CD1c-positive myeloid dendritic cell (primary cell): Measurements from ENCODE around the gene SLC25A43.

Experiments
- DNase-seq: peaks from one replicate; pipeline ENCODE4 v3.0.0-alpha.2; 2016; ENCODE audit errors: extremely low spot score

Gene SLC25A43

GRCh38 chrX:119495734-119496726, 96.9 kb downstream of the SLC25A43 start:
- DNase-seq: no peak

GRCh38 chrX:119497185-119497584, 98.0 kb downstream of the SLC25A43 start:
- peak; percentile 12 for DNase-seq

- no peak for DNase-seq
These were observed 101.1 kb downstream of the SLC25A43 start for GRCh38 chrX:119500061-119500800.

GRCh38 chrX:119501511-119502148, 102.5 kb downstream of the SLC25A43 start:
- DNase-seq: no peak

GRCh38 chrX:119502727-119503483, 103.8 kb downstream of the SLC25A43 start:
- DNase-seq: peak; percentile 12

GRCh38 chrX:119503484-119503861, 104.3 kb downstream of the SLC25A43 start:
- DNase-seq: no peak
